Activated CD4-positive, alpha-beta T cell treated with anti-CD3 and anti-CD28 coated beads for 48 hours (primary cell): ENCODE measurements around the gene FHIT.
"Not testable (repeated sequence)": the region's sequence is repeated elsewhere in the genome, so short reads cannot be mapped to it uniquely, and the experiment has no call there.

ENCODE experiments used
- DNase-seq: peaks from one replicate; pipeline ENCODE4 v3.0.0-alpha.2; 2020

The FHIT gene

DNA sequence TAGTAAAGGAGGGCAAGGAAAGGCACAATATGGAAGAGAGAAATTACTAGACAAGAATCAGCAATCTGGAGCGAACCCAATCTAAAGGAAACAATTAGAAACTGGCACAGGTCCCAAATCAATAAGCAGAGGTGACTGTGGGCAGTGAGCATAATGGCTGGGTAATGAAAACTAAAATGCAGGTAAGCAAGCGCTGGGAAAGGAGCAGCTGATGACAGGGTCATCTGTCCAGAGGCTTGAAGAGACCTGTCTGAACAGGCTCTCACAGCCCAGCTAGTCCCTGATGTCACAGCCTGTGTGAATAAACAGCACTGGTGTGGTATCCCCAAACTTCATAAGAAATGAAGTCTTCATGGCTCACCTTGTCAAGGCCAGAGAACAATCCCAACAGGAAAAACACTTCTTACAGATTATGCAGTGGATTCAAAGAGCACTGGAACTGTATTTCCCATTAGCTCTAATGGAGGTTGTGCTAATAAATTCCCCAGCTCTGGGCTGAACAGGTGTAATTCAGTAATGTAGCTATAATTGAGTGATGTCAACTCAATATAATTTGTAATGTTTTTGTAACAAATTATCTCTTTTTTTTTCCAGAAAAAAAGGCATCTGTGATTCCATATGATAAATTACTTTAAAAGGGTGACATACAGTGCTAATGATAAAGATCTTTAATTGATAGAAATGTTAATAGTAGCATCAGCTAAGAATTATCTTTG lies 197.3 kb downstream of the FHIT start:
- DNase-seq, result no peak

DNA sequence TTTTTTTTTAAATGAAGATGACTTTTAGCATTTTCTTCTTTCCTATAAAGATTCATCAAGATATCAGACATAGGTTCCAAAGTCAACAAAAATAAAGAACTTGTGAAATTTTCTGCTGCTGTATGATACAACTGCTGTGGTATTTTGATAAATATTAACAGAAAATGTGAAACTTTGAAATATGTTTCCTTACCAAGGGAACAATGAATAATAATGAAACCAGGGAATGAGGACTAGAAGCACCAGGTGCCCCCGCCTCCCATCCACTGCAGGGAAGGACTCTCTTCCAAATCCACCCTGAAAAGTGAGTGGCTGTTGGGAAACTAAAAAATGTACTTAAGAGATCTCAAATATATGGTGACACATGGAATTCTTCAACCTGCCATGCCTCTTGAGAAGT lies 198.4 kb downstream of the FHIT start:
- no peak for DNase-seq

DNA sequence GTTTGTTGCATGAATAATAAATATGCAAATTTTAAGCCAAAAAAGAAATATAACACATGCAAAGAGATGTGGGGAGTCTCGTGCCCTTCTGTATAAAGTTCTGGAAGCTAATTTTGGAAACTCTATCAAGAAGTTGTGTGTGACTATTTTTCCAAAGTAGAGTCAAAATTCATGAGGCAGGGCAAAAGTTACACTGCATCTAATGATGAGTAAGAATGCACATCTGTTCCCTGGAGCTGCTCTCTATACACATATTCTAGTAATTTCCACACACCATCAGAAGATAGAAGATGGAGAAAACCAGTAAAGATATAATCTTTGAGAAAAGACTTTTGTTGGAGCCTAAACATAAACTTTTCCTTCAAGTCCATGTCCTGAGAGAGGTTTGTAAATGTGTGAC lies 199.6 kb downstream of the FHIT start:
- DNase-seq, result no peak

DNA sequence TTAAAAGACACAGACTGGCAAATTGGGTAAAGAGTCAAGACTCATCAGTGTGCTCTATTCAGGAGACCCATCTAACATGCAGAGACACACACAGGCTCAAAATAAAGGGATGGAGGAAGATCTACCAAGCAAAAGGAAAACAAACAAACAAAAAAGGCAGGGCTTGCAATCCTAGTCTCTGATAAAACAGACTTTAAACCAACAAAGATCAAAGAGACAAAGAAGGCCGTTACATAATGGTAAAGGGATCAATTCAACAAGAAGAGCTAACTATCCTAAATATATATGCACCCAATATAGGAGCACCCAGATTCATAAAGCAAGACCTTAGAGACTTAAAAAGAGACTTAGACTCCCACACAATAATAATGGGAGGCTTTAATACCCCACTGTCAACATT lies 206.1 kb downstream of the FHIT start:
- DNase-seq, result not testable (repeated sequence)

DNA sequence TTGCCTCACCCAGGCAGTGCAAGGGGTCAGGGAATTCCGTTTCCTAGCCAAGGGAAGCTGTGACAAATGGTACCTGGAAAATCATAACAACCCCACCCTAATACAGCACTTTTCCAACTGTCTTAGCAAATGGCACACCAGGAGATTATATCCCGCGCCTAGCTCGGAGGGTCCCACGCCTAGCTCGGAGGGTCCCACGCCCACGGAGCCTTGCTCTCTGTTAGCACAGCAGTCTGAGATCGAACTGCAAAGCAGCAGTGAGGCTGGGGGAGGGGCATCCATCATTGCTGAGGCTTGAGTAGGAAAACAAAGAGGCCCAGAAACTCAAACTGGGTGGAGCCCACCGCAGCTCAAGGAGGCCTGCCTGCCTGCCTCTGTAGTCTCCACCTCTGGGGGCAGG lies 208.1 kb downstream of the FHIT start:
- DNase-seq, result no peak

DNA sequence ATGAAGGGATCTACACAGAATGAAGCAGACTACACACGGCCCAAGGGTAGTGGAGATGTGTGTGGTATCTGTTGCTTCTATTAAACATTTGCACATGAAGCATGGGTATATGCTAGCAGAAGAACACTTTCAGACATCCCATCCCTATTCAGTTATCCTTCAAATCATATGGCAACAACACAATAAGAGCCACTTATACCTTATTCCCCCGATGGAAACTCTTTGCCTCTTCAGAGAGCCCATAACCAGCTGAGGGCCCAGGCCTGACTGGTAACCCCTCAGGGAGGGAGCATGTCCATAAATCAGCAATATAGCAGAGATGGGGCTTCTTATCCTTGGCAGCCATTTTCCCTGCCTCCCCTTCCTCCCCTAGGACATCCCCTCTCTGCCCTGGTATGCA lies 210.6 kb downstream of the FHIT start:
- DNase-seq, result no peak

DNA sequence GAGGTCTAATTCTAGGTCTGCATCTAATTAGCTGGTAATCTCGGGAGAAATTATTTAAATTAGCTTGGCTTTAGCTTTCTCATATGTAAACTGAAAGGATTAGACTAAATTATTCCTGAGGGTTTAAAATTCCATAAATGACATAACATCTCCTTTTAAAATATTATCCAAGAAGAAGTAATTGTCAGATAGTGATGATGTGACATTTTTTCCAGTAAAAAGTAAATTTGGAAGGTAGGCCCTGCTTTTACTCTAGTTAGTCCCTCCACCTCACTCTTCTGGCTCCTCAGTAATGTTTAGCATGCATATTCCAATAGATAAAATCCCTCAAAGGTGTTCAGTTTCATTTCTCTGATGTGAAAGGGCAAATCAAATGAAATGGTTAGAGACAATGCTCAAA lies 215.7 kb downstream of the FHIT start:
- DNase-seq, result no peak

DNA sequence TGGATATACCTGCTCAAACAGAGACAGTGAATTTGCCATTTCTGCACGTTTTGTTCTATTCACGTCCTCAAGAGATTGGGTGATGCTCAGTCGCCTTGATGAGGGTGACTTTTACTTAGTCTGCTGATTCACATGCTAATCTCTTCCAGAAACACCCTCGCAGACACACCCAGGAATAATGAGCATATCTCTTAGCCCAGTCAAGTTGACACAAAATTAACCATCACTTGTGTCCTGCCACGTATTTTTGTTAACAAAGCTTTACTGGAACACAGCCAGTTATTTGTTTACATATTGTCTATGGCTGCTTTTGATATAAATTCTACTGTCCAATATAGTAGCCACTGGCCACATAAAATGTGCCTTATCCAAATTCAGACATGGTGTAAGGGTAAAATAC lies 218.3 kb downstream of the FHIT start:
- DNase-seq, result no peak

DNA sequence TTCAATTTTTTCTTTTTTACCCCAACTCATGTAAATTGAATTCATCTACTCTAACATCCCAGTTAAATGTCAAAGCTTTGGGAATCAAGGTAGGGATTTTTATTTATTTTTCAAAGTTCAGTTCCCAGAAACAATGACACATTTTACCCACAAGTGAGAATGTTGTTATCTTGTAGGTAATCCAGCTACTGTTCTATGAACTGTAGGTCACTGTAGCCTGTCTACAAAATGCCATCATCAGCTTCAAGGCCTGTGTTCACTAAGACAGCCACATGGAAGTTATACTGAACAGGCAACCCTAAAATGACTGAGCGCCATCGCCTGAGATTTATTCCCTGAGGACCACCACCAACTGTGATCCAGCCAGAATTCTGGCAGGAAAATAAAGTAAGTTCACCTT lies 219.7 kb downstream of the FHIT start:
- no peak for DNase-seq

DNA sequence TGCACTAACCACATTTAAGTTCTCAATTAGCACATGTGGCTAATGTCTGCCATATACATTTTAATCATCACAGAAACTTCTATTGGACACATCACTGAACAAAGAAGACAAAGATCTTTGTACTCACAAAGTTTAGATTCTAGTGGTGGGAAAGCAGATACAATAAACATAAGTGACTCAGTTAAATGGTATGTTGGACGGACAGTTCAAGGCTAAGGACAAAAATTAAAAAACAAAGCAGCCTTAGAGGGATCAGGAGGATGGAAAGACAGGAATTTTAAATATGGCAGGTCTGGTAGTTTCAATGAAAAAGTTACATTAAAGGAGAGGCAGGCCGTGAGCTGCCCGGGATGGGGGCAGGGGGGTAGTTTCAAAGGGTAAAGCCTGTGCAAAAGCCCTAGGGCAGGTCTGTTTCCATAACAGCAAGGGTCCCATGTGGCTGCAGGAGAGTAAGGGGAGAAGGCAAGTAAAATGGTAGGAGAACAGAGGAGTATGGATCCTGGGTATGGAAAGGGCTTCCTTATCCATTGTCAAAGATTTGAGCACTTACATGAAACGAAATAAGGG lies 220.7 kb downstream of the FHIT start:
- no peak for DNase-seq

DNA sequence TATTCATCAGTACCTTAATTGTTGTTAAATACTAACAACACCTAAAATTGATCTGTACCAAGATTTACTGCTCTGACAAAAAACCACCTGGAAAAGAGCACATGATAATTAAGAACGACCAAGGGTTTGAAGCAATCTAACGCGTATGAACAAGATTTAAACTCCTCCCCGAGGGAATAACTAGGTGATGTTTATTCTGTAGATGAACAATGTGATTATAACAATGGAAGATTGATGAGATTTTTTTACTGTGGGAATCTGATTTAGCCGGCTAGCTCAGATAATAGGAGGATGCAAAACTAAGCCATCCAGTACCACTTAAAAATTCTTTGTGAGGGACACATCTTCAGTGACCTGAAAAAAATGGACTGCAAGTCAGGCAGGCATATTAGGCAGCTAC lies 222.1 kb downstream of the FHIT start:
- DNase-seq, result no peak

DNA sequence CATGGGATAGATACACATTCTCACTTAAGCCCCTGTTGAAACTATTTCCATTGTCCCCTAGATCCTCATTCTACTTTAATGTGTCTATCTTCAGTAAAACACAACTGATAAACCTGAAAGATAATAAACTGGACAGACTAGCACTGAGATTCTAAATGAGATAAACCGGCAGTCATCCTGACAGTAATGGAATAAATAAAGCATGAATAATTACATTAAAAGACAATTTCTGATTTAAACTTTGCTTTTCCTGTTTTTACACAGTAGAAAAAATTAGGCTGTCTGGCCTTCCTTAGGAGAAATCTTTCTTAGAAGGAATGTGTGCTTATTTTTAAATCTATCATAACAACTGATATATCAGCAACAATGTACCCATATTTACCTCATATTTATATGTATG lies 232.4 kb downstream of the FHIT start:
- DNase-seq, result no peak

DNA sequence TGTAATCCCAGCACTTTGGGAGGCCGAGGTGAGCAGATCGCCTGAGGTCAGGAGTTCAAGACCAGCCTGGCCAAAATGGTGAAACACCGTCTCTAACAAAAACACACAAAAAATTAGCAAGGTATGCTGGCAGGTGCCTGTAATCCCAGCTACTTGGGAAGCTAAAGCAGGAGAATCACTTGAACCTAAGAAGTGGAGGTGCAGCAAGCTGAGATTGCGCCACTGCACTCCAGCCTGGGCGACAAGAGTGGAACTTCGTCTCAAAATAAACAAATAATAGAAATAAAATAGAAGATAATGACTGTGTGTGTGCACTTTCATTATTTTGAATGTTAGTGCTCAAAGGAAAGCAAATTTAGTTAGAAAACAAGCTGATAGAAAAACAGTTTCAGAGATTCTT lies 234.2 kb downstream of the FHIT start:
- DNase-seq, result not testable (repeated sequence)

DNA sequence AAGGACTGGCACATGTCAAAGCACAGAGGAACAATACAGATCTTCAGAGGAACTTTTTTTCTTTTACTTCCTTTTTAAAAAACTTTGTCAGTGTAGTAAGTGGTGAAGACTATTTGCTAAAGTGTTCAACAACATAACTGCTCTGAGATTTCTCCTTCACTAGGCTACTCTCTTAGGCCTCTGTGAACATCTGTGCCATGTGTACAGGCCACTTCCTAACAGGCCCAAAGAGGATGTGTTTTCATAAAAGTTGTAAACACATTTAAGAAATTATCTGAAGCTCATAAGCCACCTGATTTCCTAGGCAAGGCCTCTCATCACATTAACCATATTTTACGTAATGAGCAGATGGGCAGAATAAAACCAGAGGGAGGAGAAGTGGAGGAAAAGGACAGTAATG lies 235.4 kb downstream of the FHIT start:
- no peak for DNase-seq

DNA sequence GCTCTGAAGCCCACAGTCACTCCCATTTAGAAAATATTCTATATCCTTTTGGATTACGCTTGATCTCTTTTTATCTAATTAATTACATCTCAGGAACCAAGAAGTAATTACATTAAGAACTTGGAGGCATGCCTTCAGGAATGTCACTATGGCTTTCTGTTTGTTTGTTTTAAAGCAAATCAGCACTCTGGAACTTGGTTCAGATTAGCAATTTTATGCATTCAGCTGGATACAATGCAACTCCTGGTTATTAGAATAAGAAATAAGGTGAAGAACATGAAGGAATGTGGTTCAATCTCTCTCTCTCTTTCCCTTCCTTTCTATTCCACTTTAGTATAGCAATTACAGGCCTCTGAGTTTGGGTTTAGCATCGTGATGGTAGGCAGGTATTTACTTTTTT lies 235.8 kb downstream of the FHIT start:
- no peak for DNase-seq

DNA sequence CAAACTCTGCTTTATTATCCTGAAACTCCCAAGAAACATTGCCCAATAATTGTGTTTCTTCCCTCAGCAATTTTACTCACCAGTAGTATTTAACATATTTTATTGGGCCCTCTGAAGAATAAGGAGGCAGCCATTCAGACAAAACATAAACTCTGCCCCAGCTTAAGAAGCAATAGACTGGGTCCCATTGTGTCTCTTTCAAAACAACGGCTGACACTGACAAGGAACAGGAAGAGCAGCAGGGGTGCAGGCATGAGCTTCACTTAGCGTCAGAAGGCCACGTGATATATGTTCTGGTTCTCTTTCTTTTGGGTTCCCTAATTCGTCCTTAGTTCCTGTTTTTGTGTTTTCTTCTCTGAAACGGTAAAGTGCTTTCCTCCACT lies 242.3 kb downstream of the FHIT start:
- no peak for DNase-seq

DNA sequence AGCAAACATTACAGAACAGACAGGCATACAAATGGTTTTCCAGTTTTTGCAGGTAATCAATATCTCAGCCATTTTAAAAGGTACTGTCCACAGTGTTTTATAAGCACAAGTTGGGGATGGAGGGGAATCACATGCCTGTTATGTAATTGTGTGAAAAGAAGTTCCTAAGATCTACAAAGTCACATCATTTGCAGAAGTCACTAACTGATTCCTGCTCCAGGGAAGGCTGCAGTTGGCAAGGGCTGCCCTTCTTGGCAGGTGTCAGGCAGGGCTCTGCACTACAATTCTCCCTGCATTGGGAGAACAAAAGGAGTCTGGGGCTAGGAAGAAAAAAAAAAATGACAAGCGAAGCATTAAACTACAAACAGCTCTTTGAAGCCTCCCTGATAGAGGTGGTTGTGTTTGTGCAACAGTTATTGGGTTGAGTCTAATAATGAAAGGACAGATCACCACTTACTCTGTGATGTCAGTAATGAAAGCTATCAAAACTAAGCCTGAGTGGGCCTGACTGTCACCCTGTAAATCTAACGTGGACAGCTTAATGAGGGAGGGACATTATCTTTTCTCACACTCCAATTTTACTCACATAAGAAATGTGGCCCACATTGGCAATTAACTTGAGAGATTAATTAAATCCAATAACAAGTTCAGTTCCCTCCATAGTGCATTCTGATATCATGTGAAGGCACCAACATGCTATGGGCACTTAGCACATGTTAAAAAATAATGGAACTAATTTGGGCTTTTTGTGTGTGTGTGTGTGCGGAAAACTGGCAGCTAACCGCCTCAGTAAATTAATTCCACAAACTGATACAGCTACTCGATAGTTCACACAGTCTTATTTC lies 242.9 kb downstream of the FHIT start:
- no peak for DNase-seq

DNA sequence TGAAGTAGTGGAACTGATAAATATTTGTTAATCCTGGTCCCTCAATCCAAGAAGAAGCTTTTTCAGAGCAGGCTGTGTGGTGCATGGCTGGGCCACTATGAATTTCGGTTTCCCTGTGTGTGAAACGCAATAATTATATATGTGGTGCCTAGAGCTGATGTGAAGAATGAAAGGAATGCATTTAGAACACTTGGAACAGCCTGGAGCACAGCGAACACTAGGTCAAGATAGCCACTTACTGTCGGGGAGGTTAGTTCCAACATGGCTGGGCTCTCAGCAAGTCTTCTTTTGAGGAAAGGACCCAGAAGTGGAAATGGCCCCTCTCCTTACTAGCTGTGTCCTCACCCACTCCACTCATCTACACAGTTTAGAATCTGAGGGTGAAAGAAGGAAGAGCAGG lies 245.7 kb downstream of the FHIT start:
- DNase-seq, result no peak

DNA sequence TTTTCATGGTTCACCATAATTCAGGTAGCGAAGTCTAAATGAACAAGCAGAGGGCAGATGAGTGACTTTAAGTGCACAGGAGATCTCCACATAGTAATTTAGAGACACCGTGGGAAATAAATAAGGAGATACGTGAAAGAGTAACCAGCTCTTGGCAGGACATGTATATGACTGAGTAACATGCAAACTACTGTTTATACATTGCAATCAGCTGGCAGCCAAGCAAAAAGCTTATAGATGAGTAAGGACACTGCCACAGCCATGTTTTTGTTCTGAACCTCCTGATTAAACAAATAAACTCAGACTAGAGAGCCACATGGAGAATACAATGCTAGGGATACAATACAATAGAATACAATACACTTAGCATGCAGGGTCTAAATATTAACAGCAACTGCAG lies 252.4 kb downstream of the FHIT start:
- DNase-seq, result no peak

DNA sequence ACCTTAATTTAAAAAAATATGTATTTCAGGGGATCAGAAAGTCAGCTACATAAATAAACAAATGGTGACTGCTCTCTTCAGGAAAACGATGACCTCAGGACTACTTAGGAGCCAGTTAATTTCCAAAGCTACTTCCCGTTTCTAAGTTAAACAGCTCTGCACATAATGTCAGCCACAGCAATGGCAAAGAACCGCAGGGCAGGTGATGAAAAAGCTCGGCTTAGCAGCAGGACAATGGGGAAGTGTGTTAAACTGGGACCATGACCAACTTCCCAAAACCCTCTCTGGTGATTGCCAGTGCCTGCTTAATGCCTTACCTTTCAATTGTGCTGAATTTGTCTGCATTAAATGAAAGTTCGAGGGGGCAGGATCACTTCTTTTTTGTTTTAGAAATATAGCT lies 258.9 kb downstream of the FHIT start:
- DNase-seq, result no peak

DNA sequence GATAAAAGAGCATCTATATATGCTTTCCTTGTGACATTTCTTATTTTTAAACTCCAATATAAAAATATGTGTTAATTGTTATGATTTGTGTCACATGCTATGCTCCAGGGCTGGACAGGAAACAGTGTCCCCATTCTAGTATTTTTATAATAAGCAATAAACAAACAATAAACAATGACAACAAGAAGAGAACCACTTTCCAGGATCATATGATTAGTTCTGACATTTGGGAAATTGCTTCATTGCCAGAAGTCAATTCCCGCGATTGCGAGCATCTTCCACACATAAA lies 260.9 kb downstream of the FHIT start:
- no peak for DNase-seq

DNA sequence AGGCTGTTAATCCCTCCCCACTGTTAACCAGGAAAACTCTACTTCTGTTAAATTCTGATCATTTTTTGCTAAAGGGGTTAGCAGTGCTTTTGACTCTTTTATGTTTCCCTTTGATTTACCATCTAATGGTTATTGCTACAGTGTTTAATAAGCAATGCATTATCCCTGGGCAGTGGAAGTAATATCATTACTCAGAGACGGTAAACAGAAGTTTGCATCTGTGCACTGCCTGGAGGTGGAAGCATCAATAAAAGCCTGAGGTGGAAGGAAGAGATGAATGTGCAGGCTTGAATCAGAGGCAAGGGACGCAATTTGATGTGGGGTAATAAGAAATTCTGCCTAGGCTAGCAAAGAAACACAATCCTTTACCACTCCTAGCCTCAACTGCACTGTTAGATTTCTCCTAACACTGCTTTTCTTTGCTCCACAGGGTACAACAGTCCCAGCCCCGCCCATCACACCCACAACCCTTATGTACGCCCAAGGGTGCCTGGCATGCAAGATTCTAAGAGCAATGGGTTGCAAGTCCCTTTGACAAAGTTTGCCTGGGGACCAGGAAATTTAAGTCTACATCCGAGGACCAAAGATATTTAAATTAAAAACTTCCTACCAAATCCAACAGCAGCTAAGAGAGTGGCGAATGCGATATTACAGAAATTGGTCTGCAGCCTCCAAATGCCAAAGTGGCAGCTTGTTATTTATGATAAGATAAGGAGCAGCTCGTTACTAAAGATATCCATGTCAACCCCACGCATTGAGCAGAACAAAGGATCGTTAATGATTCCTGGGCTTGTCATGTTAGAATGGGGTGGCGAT lies 261.4 kb downstream of the FHIT start:
- DNase-seq, result no peak

DNA sequence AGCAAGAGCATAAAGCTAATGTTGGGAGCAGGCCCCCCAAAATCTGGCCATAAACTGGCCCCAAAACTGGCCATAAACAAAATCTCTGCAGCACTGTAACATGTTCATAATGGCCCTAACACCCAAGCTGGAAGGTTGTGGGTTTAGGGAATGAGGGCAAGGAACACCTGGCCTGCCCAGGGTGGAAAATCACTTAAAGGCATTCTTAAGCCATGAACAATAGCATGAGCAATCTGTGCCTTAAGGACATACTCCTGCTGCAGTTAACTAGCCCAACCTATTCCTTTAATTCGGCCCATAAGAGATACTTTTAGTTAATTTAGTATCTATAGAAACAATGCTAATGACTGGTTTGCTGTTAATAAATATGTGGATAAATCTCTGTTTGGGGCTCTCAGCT lies 264.1 kb downstream of the FHIT start:
- DNase-seq, result not testable (repeated sequence)

DNA sequence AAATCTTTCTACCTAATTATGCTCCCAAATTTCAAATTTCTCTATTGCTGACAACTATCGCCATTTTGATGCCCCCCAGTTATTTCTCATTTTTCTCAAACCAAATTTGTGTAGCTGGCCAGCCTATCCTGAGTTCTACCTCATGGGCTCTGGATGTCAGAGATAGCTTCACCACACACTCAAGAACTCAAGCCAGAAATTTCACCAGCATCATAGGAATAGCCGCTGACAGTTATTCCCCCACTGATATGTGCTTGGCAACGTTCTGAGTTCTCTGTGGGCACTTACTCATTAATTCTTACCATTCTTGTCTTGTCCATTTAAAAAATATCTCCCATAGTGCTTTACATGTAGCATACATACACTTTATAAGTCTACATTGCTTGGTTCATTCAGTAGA lies 264.7 kb downstream of the FHIT start:
- no peak for DNase-seq
